Fibroblast of upper back skin (primary cell): ENCODE measurements around the gene PAK1.
A peak's percentile ranks its signal among the peaks of the same experiment; 100 is the strongest.
"Not testable (repeated sequence)": the region's sequence is repeated elsewhere in the genome, so short reads cannot be mapped to it uniquely, and the experiment has no call there.

Experiments used
- DNase-seq: peaks from one replicate; pipeline ENCODE4 v3.0.0-alpha.2; 2013

PAK1 gene

DNA sequence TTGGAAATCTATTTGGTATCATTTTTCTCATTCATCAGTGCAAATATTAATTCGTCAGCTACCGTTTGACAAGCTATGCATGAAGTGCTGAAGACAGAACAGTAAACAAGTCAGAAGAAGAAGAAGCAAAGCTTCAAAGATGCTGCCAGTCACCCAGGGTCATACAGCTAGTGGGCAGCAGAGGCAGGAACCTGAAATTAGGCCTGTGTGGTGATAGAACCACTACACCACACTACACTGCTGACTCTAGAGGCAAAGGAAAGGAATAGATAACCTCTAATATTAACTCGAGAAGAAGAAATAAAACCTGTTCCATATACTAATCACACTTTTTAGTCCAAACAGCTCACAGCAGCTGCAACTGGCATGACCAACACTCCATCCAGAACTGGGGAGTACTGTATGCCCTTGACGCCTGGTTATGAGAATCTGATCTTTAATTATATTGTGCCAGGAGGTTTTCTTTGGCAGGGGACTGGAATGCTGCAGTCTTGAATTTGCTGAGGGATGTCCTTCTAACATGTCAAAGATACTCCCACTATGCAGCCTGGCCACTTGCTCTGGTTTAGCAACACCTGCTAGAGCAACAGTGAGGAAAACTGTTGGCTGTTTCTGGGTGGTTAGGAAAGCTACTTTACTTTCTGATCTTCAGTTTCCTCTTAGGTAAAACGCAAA lies 73.0 kb downstream of the PAK1 start:
- DNase-seq: no peak

DNA sequence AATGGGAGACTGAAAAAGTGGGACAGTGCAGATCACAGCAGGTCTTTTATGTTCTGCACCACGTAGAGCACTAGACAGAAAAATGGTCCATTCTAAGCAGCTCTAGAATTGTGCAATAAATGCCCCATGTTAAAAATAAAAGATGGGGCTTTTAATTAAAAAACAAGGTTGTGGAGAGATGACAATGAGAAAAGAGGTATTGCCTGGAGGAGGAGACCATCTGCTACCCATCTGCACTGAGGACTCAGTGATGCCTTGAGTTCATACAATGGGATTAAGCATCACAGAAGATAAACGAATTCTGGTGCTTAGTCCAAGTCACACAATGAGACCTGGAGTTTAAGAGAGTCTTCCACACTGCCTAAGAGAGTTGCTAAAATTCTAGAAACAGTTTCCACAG lies 73.6 kb downstream of the PAK1 start:
- DNase-seq: no peak

DNA sequence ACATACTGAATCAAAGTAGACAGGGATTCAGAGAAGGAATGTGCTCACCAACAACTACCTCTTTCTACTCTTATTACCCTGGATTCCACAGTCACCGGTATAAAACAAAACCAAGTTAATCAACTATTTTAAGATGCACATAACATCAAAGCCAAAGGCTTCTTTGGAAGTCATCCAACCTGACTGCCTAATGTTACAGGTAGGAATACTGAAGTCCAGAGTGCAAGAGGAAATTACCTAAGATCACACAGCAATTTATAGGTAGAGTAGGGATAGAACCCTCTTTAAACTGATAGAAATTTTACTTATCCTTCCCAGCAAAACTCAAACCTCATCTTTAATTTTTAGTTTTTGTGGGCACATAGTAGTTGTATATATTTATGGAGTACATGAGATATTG lies 76.3 kb downstream of the PAK1 start:
- no peak for DNase-seq

- no peak for DNase-seq
These were observed 77.0 kb downstream of the PAK1 start for GRCh38 chr11:77396911-77397310.

DNA sequence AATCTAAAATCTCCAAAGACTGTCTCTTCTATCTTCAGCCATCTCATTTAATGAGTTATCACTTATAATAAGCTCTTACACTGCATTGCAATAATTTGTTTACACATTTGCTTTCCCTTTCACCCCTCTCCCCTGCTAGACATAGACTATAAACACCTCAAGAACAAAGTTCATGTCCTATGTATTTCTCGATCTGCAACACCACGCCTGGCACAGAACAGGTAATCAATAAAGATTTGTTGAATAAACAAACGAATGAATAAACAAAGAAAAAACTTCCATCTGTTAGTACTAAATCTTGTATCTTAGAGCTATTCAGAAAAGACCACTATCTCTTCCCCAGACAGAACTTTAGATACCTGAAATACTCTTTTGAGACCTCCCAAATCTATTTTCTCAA lies 77.6 kb downstream of the PAK1 start:
- DNase-seq: no peak

DNA sequence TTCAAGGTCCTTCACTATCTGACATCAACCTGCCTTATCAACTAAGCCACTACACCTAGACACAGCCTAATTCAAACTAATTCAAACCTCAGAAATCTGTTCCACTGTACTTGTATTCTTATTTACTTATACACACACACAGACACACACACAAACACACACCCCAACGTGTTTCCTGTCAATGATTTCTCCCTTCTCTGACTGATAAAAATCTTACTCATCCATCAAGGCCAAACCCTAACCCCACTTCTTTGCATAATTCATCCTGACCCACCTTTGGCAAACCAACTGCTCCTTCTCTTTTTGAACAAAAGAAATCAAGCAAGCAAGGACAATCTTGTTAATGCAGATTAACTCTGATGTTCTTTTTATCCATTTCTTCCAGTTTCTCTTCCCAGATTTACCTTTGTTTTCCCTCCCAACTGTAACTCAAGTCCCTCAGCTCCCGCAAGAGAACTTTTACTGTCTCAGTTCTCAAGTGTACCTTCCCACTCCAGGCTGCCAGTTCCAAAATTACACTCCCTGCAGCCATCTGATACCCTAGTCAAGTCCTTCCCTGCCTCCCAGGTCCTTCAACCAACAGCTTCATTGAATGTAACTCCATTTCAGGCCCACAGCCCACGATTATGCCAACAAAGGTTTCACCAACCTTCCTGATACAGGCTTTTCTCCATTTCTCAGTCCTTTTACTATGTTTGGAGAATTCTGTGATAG lies 78.3 kb downstream of the PAK1 start:
- DNase-seq: no peak

DNA sequence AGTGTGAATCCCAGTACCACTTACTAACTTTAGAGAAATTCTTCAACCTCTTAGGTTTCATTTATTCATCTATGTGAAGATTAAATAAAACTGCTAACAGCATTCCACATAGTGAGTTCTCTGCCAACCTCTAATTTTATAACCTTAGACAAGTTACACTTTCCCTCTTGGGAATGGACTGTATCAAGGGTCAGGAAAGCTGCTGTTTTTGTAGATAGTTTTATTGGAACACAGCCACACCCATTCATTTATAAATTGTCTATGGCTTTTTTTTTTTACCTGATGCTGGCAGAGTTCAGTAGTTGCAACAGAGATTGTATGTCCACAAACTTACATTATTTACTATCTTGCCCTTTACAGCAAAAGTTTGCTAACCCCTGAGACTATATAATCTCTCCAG lies 81.1 kb downstream of the PAK1 start:
- no peak for DNase-seq

DNA sequence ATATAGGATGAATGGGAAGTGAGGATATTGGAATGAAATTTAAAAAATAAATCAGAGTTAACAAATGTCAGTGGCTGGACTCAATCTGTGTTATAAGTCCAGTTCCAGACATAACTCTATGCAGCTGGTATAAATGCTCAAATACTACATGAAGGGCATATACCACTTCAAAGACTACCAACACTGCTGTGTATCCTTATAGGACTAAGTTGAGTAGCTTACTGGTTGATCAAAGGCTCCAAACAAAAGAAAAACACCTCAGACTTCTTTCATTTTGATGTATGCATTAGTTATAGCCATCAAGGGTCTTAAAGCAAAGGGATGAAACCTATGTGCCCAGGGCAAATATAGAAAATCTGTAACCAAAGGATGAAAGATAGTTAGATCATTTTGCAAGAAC lies 86.2 kb downstream of the PAK1 start:
- no peak for DNase-seq

GRCh38 chr11:77386178-77386577 lies 87.7 kb downstream of the PAK1 start:
- DNase-seq: peak; percentile 37

DNA sequence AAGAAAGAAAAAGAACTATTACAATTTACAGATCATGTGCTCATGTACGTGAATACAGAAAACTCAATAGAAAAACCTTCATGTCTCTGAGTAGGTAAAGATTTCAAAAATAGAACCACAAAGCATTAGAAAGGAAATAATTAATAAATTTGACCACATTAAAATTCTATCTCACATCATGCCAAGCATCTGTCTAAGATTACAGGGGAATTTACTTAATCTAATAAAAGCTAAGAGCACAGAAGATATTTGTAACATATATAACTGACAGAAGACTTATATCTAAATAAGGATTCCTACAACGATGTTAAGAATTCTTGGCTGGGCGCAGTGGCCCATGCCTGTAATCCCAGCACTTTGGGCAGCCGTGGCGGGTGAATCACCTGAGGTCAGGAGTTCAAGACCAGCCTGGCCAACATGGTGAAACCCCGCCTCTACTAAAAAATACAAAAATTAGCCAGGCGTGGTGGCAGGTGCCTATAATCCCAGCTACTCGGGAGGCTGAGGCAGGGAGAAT lies 88.6 kb downstream of the PAK1 start:
- DNase-seq: not testable (repeated sequence)

DNA sequence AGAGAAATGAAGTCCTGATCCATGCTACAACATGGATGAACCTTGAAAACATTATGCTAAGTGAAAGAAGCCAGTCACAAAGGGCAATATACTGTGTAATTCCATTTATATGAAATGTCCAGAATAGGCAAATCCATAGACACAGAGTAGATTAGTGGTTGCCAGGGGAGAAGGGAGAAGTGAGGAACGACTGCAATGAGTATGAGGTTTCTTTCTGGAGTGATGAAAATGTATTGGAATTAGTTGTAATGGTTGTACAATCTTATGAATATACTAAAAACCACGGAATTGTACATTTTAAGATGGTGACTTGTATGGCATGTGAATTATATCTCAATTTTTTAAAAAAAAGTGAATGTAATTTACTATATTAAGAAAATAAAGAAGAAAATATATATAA lies 89.3 kb downstream of the PAK1 start:
- DNase-seq: peak; percentile 67

DNA sequence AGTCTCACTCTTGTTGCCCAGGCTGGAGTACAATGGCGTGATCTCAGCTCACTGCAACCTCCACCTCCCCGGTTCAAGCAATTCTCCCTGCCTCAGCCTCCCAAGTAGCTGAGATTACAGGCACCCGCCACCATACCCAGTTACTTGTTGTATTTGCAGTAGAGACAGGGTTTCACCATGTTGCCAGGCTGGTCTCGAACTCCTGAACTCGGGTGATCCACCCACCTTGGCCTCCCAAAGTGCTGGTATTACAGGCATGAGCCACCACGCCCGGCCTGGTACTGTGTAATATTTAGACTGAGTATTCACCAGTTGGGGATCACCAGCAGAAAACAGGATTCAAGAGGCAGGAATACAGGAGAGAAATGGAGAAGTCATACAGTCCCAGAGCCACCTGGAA lies 90.5 kb downstream of the PAK1 start:
- DNase-seq: not testable (repeated sequence)

DNA sequence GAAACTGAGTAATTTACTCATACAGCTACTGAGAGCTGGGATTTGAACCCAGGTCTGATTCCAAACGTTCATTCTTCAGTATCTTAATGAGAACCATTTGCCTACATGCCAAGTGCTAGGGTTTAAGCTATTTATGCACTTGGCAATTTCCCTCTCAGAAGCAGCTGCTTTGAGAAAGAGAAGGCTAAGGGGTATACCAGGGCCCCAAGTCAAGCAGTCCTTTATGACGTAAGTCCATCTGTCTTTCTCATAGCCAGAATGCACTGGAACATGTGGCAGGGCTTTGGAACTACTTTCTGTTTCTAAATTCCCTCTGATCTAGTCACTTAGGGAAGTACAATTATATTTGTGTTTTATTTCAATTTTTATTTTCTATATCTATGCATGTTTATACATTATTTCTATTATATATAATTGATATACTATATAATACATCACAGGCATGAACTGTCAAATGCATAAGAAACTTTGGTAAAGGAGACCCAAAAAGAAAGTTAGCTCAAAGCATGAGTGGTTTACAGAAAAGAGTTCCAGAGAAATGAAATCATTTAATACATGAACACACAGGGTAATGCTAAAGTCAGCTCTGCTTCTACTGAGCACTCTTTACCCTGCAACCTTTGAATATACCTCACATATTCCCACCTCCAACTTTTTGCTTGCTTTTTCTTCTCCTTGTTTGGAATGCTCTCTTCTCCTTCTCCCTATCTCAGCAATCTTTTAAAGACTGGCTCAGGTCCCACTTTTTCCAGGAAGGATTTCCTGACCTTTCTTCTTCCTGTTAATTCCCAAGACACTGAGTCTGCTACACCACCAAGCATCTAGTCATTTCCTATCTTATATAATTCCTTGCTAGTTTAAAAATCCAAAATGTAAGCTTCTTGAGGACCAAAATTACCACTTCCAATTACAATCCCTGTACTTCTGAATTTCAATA lies 91.9 kb downstream of the PAK1 start:
- peak; percentile 80 for DNase-seq

GRCh38 chr11:77379934-77380333 lies 94.0 kb downstream of the PAK1 start:
- no peak for DNase-seq

GRCh38 chr11:77379253-77379652 lies 94.6 kb downstream of the PAK1 start:
- peak; percentile 46 for DNase-seq

- no peak for DNase-seq
These were observed 96.2 kb downstream of the PAK1 start for GRCh38 chr11:77377734-77378133.

- DNase-seq: peak; percentile 59
These were observed 98.8 kb downstream of the PAK1 start for GRCh38 chr11:77375107-77375506.

DNA sequence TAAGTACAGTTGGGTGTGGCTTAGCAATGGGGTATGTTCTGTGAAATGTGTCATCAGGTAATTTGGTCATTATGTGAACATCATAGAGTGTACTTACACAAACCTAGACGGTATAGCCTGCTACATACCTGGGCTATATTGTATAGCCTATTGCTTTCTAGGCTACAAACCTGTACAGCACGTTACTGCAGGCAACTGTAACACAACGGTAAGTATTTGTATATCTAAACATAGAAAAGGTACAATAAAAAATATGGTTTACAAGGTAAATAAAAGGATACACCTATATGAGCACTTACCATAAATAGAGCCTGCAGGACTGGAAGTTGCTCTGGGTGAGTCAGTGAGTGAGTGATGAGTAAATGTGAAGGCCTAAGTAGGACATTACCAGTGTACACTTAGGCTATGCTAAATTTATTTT lies 99.3 kb downstream of the PAK1 start:
- DNase-seq: no peak

DNA sequence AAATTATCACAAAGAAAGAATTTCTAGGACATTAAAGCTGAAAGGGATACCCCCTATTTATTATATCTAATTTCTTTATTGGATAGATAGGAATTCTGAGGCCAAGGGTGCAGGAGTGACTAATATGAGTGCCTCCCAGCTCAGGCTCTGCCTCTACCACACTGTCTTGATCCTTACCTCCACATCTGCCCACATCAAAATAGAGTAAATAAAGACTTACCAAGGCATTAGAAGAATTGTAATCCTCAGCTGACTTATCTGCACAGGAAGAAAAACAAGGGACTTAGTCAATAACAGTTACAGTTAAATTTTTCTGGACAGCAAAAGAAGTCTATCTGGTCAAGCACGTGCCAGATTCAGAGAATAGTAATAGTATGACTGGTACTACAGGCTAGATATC lies 99.8 kb downstream of the PAK1 start:
- no peak for DNase-seq

GRCh38 chr11:77372726-77373125 lies 101.2 kb downstream of the PAK1 start:
- no peak for DNase-seq

GRCh38 chr11:77371646-77372045 lies 102.2 kb downstream of the PAK1 start:
- no peak for DNase-seq

DNA sequence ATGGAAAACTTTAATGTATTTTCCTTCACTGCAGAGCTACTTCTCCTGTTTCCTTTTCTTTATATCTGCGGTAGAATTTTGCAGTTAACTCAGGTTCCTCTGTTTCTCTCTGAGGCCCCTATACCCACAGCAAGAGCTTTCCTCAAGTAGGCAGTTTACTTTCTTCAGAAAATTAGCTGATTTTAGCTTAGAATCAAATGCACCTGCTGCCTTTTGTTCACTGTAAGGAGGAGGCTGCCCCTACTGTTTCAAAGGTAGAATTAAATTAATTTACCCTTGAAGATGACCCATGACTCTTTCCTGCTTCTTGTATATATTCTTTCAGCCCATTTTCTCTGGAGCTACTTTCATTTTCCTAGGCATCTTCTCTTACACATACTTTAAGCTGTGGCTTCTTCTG lies 103.7 kb downstream of the PAK1 start:
- no peak for DNase-seq

GRCh38 chr11:77361184-77361583 lies 112.7 kb downstream of the PAK1 start:
- peak; percentile 89 for DNase-seq
